A172 (cell line): Measurements from ENCODE around the gene RAD18. TPM values are rescaled to one million over a fixed set of nuclear protein-coding genes. Genes with fewer than 3 reads are reported as not detected.
A peak's percentile ranks its signal among the peaks of the same experiment; 100 is the strongest.

Source experiments
- DNase-seq: peaks from one replicate; pipeline ENCODE4 v3.0.0-alpha.2; 2015; ENCODE audit warnings: low spot score
- total RNA-seq: library from RNA; depleted of rRNA; stranded (reverse); fragments of >200 nt; shearing (Covaris generic); gene quantifications from 2 replicates; pipeline ENCODE4 v1.2.3, GENCODE V29; 2014

Gene RAD18
- total RNA-seq, 1 experiment from 2014 or later, result 112 TPM

GRCh38 chr3:8964436-8965370 is 1.4 kb upstream of the RAD18 start:
- DNase-seq, result peak; percentile 98

DNA sequence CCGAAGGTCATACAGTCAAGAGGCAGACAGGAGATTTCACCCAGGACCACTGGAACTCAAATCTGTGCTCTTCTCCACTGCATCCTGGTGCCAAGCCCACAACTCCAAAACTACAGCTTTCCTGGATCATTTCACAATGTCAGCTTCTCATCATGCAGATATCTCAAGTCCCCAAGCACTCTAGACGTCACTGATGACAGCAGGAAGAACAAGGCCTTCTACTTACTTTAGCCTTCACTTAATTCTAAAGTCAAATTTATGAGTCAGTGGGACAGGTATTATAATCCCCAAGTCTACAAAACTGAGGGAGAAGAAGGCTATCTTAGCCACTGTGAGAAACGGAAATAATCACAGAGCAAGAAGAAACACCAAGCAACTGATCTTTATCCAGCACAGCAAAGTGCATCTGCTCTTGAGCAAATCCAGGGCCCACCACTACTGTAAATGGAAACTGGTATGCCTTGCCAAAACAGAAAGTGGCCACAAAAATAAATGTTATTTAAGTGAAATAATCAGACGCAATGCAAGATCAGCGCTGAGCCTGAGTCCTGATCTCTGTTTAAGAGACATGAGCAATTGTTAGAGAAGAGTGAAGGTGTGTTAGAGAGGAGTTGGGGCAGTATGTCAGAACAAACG is 928 bp downstream of the RAD18 start:
- DNase-seq, result peak; percentile 25

GRCh38 chr3:8959668-8960067 is 3.6 kb downstream of the RAD18 start:
- DNase-seq, result no peak

DNA sequence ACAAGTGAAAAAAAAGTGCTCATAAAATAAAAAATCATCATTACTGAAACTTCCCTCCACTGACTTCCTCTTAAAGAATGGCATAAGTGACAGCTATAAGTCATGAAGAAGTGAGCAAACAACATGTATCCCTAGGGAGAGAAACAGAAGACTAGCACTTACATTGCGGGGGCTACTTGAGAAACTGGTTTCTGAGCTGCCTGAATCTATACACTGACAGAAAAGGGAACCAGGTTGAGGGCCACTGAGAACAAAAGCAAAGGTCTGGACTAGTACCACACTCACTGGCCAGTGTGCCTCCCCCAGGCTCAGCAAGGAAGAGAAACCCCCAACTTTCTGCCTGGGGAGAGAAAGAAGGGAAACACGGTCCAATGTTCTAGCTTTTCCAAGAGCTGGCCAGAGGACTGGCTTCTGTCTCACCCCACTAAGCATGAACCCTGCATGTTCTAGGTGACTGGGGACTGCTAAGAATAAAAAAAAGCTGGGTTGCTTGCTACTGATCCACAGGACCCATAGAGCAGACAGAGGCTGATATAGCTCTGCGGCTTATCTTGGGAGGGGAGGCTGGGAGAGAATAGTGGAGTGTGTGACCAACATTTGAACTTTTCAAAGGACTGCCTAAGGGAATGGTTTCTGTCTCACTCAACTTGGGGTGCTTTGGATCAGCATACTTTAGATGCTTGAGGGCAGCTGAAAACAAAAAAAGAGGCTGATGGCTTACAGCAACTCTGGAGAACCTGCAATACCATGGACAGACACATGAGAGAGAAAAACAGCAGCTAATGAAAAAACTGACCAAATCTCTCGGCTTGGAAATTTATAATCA is 8.1 kb downstream of the RAD18 start:
- DNase-seq, result peak; percentile 24

DNA sequence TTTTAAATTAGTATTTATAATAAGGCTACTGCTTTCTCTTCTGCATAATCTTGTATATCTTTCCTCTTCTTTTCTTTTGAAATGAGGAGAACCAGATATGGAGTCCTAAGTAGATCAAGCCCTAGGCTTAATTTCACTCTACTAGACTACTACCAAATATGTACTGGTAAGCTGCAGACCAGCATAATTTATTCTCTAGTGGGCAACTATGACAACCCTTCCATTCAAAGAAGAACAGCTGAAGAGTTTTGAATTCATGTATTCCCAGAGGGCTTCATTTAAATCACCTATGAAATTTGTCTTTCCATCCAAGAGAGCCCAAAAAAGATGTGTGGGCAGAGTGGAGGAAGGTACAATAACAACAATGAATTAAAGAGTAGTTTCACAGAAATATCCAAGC is 10.0 kb downstream of the RAD18 start:
- DNase-seq, result no peak

DNA sequence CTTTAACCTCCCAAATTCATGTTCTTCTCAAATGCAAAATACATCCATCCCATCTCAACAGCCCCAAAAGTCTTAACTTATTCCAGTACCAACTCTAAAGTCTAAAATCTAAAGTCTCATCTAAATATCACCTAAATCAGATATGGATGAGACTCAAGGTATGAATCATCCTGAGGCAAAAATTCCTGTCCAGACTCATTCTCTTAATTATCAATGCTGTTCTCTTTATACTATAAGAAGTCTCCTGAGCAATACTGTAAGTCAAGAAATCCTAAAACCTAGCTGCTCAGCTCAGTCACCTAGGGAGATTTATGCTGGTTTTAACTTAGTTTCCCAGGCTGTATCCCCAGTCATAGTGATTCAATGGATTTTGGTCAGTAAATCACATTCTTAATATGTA is 11.1 kb downstream of the RAD18 start:
- DNase-seq, result no peak

GRCh38 chr3:8945890-8946600 is 17.2 kb downstream of the RAD18 start:
- no peak for DNase-seq

GRCh38 chr3:8942746-8943488 is 20.4 kb downstream of the RAD18 start:
- no peak for DNase-seq

- no peak for DNase-seq
Observed at GRCh38 chr3:8942115-8942514, 21.2 kb downstream of the RAD18 start.

GRCh38 chr3:8938021-8938420 is 25.3 kb downstream of the RAD18 start:
- peak; percentile 48 for DNase-seq

DNA sequence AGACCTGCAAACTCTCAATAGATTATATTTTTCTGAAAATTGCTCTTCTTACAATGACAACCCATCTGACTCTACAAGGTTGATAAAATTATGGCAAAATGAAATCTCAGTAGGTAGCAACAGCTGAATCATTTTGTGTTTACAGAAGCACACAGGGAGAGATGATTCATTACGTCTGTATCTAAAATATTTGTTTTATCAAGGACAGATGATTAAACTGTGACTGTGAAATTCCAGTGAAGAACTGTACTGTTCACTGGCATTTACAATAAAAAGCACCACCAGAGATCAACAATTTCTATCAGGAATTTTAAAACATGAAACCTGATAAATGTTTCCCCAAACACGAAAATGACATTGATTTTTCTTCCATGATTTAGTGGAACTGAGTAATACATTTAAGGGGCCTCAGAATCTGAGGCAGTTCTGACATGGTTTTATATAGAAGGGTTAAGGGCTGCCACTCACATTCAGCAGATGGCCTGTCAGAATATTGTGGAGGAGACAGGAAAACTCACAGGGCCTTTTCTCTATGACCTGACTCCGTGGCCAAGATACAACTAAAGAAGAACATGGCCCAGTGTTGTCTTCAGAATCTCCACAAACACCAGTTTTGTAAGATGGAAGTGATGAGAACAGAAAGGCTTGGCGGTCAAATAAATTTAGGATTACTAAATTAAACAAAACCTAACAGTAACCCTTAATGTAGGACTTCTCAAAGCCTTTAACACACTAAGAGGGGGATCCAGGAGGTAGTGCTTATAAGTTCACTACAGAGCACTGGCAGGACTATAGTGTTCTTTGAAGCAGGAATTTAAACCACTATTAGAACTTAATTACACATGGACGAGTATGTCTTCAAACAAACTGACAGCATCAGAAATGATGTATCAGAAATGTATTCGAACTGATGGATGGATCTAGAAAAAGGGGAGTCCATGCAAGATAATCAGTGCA is 25.9 kb downstream of the RAD18 start:
- peak; percentile 90 for DNase-seq

DNA sequence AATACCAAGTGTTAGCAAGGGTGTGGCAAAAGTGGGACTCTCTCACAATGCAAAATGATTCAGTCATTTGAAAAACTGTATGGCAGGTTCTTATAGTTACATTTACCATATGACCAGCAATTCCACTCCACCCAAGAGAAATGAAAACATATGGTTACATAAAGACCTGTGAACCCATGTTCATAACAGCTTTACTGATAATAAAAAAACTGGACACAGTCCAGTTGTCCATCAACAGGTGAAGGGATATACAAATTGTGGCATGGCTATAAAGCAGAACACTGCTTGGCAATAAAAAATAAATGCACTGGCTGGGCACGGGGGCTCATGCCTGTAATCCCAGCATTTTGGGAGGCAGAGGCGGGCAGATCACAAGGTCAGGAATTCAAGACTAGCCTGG is 30.8 kb downstream of the RAD18 start:
- DNase-seq, result no peak

GRCh38 chr3:8931342-8931741 is 31.9 kb downstream of the RAD18 start:
- peak; percentile 33 for DNase-seq

GRCh38 chr3:8929860-8930259 is 33.4 kb downstream of the RAD18 start:
- no peak for DNase-seq

- DNase-seq, result no peak
Observed at GRCh38 chr3:8914491-8914890, 48.8 kb downstream of the RAD18 start.

DNA sequence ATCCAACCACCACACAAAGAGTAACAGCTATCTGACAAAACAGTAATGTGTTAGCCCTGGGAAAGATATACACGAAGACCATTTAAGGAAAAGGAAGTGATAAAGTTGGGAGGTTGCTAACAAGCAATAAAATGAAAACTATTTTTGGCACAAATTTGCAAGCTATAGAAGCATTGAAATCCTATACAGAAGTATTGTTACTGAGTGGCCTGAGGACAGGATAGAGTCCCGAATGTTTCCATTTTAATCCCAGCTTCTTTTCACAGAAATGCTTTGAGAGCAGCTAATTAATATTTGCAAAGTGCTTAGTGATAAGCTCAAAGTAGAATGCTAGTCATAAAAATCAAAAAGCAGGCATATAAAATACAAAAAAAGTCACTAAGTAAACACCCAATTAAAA is 51.5 kb downstream of the RAD18 start:
- DNase-seq, result no peak

- DNase-seq, result no peak
Observed at GRCh38 chr3:8909160-8909559, 54.1 kb downstream of the RAD18 start.

- DNase-seq, result no peak
Observed at GRCh38 chr3:8903191-8903590, 60.1 kb downstream of the RAD18 start.

GRCh38 chr3:8900869-8901268 is 62.4 kb downstream of the RAD18 start:
- DNase-seq, result no peak
